ENCODE data around the gene TLR5.
"Not testable (repeated sequence)": the region's sequence is repeated elsewhere in the genome, so short reads cannot be mapped to it uniquely, and the experiment has no call there.

Gene TLR5

GRCh38 chr1:223142795-223143536 lies at the start of gene TLR5:
Gene TLR5, minus strand, starts transcription at chr1:223143248. Its CDS starts 30,217 bp downstream, at chr1:223113031.
- DNase-seq, result peak; percentile 94 to 95

- peak; percentile 81 to 83 for DNase-seq
Measured at GRCh38 chr1:223189903-223190724, 47.1 kb upstream of the TLR5 start.

GRCh38 chr1:223189525-223189902 lies 46.5 kb upstream of the TLR5 start:
- no peak for DNase-seq

- no peak for DNase-seq
Measured at GRCh38 chr1:223188618-223189356, 45.7 kb upstream of the TLR5 start.

GRCh38 chr1:223186800-223187199 lies 43.8 kb upstream of the TLR5 start:
- DNase-seq, result no peak

GRCh38 chr1:223183268-223183862 lies 40.3 kb upstream of the TLR5 start:
- DNase-seq, result no peak

- no peak for DNase-seq
Measured at GRCh38 chr1:223180731-223181321, 37.8 kb upstream of the TLR5 start.

GRCh38 chr1:223179786-223180185 lies 36.7 kb upstream of the TLR5 start:
- no peak for DNase-seq

- no peak for DNase-seq
Measured at GRCh38 chr1:223179280-223179679, 36.2 kb upstream of the TLR5 start.

- no peak for DNase-seq
Measured at GRCh38 chr1:223177681-223178080, 34.6 kb upstream of the TLR5 start.

- no peak for DNase-seq
Measured at GRCh38 chr1:223176437-223176836, 33.4 kb upstream of the TLR5 start.

- DNase-seq, result no peak
Measured at GRCh38 chr1:223175633-223176032, 32.6 kb upstream of the TLR5 start.

GRCh38 chr1:223175032-223175431 lies 32.0 kb upstream of the TLR5 start:
- no peak for DNase-seq

- DNase-seq, result not testable (repeated sequence)
Measured at GRCh38 chr1:223169458-223169857, 26.4 kb upstream of the TLR5 start.

- no peak for DNase-seq
Measured at GRCh38 chr1:223161321-223161720, 18.3 kb upstream of the TLR5 start.

GRCh38 chr1:223156343-223156742 lies 13.3 kb upstream of the TLR5 start:
- no peak for DNase-seq

GRCh38 chr1:223155153-223155552 lies 12.1 kb upstream of the TLR5 start:
- DNase-seq, result no peak

- no peak for DNase-seq
Measured at GRCh38 chr1:223153177-223154119, 10.4 kb upstream of the TLR5 start.

- no peak for DNase-seq
Measured at GRCh38 chr1:223152399-223152798, 9.4 kb upstream of the TLR5 start.

GRCh38 chr1:223150443-223150842 lies 7.4 kb upstream of the TLR5 start:
- no peak for DNase-seq

GRCh38 chr1:223147873-223148272 lies 4.8 kb upstream of the TLR5 start:
- DNase-seq, result no peak
